Suprapubic skin (tissue), 4 donors: ENCODE results near the gene CWH43. TPM values are rescaled to one million over a fixed set of nuclear protein-coding genes. Genes with fewer than 3 reads are reported as not detected.

Experiments used
- DNase-seq, 2 donors: peaks; one replicate each; pipeline ENCODE4 v3.0.0-alpha.2; 2019; ENCODE audit warnings: low spot score in 2 of 2
- H3K27ac ChIP-seq: fragments of 200-600 bp; sonication (generic); one replicate; pipeline ENCODE4 v1.5.1; 2019
- H3K27me3 ChIP-seq: fragments of 200-600 bp; sonication (generic); one replicate; pipeline ENCODE4 v1.5.1; 2019
- H3K36me3 ChIP-seq: fragments of 200-600 bp; sonication (generic); one replicate; pipeline ENCODE4 v1.5.1; 2019
- H3K4me1 ChIP-seq: fragments of 200-600 bp; sonication (generic); one replicate; pipeline ENCODE4 v1.5.1; 2019
- H3K4me3 ChIP-seq: fragments of 200-600 bp; sonication (generic); one replicate; pipeline ENCODE4 v1.5.1; 2019; ENCODE audit warnings: mild to moderate bottlenecking
- H3K9me3 ChIP-seq: fragments of 200-600 bp; sonication (generic); one replicate; pipeline ENCODE4 v1.5.1; 2019
- EP300 ChIP-seq: sonication (generic); formaldehyde crosslinking; IDR thresholded peaks from one replicate; pipeline ENCODE4 v1.6.1; 2017; ENCODE audit warnings: antibody characterized with exemption
- POLR2A ChIP-seq, 2 donors: fragments of 450-650 bp; IDR thresholded peaks; one replicate each; pipeline ENCODE4 v1.6.1; 2017; ENCODE audit warnings: antibody characterized with exemption in 2 of 2, mild to moderate bottlenecking in 2 of 2, moderate library complexity in 2 of 2
- POLR2AphosphoS5 ChIP-seq, 3 donors: sonication (generic); formaldehyde crosslinking; IDR thresholded peaks; one replicate each; pipeline ENCODE4 v1.6.1; 2017; ENCODE audit warnings: antibody characterized with exemption in 3 of 3
- WGBS: methylation state at CpG from one replicate; pipeline ENCODE4 v1.1.5; 2018; 5-methylcytosine and 5-hydroxymethylcytosine counted together
- total RNA-seq, 4 donors: library from RNA; depleted of rRNA; stranded (reverse); fragments of >200 nt; gene quantifications; one replicate each; pipeline ENCODE4 v1.1.0, GENCODE V29; 2016
- TF ChIP-seq, protein P1 (sequence below), 2 donors: fragments of 200-600 bp in 1 of 2; fragments of 450-650 bp in 1 of 2; sonication (generic) in 1 of 2; IDR thresholded peaks; one replicate each; pipeline ENCODE4 v1.5.1; 2016 to 2019; ENCODE audit warnings: antibody characterized with exemption in 2 of 2, mild to moderate bottlenecking in 1 of 2, moderate library complexity in 1 of 2

CWH43 gene
- total RNA-seq, 4 donors from 2014 or later = 31.5 to 51.6 (median 39.6) TPM

DNA sequence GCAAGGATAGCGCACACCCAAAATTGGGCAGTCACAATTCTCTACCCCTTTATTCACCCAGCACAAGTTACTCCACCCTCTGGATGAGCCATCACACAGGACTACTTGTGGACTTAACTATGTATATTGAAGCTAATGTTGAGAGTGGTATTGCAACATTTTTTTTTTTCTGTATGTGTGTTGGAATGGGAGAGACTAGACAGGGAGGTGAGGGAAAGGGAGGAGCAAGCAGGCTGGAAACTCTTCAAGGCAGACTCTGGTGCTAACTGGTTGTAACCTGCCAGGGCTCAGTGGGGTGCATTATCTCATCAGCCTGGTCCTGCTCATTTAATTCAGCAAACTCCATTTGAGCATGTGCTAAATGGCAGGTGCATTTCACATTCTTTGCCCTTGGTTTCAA lies 18.4 kb upstream of the CWH43 start:
- WGBS = 77% methylated on average over 1 of the region's 1 CpG
- no peak overlapping the region for H3K4me3 ChIP-seq
- no peak for DNase-seq
- H3K9me3 ChIP-seq = no peaks in the 10 kb centered on the region
- no peaks in the 10 kb centered on the region for H3K36me3 ChIP-seq
- H3K4me1 ChIP-seq = peaks cover 20% of the 10 kb centered on the region
- peak overlapping the region; percentile 72 for H3K27ac ChIP-seq
- H3K27me3 ChIP-seq = no peaks in the 10 kb centered on the region
- TF ChIP-seq POLR2A (IDR thresholded peaks at IDR 0.05) (no peak), POLR2AphosphoS5 (IDR thresholded peaks at IDR 0.05) (no peak), EP300 (no peak)
- TF ChIP-seq, protein P1, sequence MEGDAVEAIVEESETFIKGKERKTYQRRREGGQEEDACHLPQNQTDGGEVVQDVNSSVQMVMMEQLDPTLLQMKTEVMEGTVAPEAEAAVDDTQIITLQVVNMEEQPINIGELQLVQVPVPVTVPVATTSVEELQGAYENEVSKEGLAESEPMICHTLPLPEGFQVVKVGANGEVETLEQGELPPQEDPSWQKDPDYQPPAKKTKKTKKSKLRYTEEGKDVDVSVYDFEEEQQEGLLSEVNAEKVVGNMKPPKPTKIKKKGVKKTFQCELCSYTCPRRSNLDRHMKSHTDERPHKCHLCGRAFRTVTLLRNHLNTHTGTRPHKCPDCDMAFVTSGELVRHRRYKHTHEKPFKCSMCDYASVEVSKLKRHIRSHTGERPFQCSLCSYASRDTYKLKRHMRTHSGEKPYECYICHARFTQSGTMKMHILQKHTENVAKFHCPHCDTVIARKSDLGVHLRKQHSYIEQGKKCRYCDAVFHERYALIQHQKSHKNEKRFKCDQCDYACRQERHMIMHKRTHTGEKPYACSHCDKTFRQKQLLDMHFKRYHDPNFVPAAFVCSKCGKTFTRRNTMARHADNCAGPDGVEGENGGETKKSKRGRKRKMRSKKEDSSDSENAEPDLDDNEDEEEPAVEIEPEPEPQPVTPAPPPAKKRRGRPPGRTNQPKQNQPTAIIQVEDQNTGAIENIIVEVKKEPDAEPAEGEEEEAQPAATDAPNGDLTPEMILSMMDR (IDR thresholded peaks at IDR 0.05) = no peak

- Histone ChIP-seq H3K4me3 (no peak overlapping the region), H3K27me3 (no peaks in the 10 kb centered on the region), H3K9me3 (no peaks in the 10 kb centered on the region), H3K27ac (peak overlapping the region; percentile 58), H3K36me3 (no peaks in the 10 kb centered on the region), H3K4me1 (peaks cover 16% of the 10 kb centered on the region)
- no peak for TF ChIP-seq EP300
- no peak for TF ChIP-seq POLR2A (IDR thresholded peaks at IDR 0.05)
- no peak for TF ChIP-seq POLR2AphosphoS5 (IDR thresholded peaks at IDR 0.05)
- TF ChIP-seq, protein P1 (IDR thresholded peaks at IDR 0.05) = no peak
- whole genome bisulfite sequencing = 60% methylated on average over 4 of the region's 4 CpGs
- DNase-seq = no peak
Measured at GRCh38 chr4:48968814-48969213, 17.3 kb upstream of the CWH43 start.

DNA sequence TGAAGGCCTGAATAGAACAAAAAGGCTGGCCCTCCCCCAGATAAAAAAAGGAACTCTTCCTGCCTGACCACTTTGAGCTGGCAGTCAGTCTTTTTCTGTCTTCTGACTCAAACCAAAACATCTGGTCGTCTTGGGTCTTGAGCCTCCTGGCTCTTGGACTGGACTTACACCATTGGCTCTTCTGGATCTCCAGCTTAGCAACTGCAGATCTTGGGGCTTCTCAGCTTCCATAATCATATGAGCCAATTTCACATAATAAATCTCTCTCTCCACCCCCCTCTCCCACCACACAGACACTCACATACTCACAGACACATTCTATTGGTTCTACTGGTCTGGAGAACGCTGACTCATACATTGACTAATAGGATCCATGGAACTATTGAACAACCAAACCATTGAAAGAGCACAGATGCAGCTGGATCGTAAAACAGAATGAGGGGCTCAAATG lies 15.6 kb upstream of the CWH43 start:
- 45% methylated on average over 3 of the region's 3 CpGs for WGBS
- H3K27me3 ChIP-seq = peaks cover 3% of the 10 kb centered on the region
- H3K27ac ChIP-seq = no peak overlapping the region
- H3K4me3 ChIP-seq = no peak overlapping the region
- no peaks in the 10 kb centered on the region for H3K9me3 ChIP-seq
- TF ChIP-seq POLR2AphosphoS5 (IDR thresholded peaks at IDR 0.05) (no peak), EP300 (no peak), POLR2A (IDR thresholded peaks at IDR 0.05) (no peak)
- TF ChIP-seq, protein P1 (IDR thresholded peaks at IDR 0.05) = no peak
- H3K4me1 ChIP-seq = peaks cover 22% of the 10 kb centered on the region
- no peaks in the 10 kb centered on the region for H3K36me3 ChIP-seq
- DNase-seq = no peak

DNA sequence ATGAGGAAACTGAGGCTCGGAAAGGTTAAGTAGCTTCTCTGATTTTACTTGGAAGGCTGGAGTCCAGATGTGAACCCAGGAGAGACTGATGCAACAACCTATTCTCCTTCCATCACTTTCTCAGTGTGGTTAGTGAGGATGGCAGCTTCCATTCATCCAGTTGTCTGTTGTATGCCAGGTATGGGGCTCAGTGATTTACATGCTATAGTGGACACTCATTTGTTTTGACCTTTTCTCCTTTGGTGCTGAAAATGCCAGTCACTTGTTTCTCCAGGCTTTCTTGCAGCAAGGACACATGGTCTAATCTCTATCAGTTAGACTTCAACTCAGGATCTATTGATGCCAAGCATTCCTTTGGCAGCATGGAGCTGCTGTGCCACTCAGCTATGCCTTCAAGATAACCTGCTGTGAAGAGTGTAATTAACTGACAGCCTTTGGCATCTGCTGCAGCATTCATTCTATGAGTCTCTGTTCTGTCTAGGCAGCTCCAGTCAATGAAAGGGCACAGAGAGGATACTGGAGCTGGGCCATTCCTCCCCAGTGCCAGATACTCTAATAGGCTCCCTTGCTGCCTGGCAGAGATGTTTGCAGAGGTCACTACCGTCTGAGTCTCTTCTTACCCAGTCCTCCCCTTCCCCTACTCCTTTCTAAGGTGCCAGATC lies 11.0 kb upstream of the CWH43 start:
- H3K9me3 ChIP-seq = no peaks in the 10 kb centered on the region
- no peaks in the 10 kb centered on the region for H3K36me3 ChIP-seq
- no peak for DNase-seq
- H3K27me3 ChIP-seq = peaks cover 3% of the 10 kb centered on the region
- H3K4me1 ChIP-seq = peaks cover 6% of the 10 kb centered on the region
- H3K4me3 ChIP-seq = no peak overlapping the region
- TF ChIP-seq EP300 = no peak
- TF ChIP-seq, protein P1 (IDR thresholded peaks at IDR 0.05) = no peak
- no peak for TF ChIP-seq POLR2AphosphoS5 (IDR thresholded peaks at IDR 0.05)
- TF ChIP-seq POLR2A (IDR thresholded peaks at IDR 0.05) = no peak
- 53% methylated on average over 2 of the region's 2 CpGs for WGBS
- no peak overlapping the region for H3K27ac ChIP-seq

DNA sequence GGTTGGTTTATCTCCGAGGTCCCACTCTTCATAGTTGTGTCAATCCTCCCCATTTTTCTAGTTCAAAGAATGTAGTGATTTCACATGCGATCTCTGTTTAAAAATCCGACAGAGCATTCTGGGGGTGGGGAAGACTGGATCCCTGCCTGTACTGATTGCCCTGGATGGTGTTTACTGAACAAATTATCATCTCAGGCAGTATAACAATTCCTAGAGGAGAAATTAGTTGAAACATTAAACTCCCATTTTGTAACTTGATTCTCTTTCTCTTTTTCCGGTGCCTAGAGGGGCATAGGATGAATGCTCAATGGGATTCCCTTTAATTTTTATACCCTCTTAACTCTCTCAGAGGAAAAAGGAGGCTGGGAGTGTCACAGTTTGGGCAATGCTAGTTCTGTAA lies 10.0 kb upstream of the CWH43 start:
- Histone ChIP-seq H3K36me3 (no peaks in the 10 kb centered on the region), H3K4me3 (no peak overlapping the region), H3K4me1 (peaks cover 6% of the 10 kb centered on the region), H3K9me3 (no peaks in the 10 kb centered on the region), H3K27ac (no peak overlapping the region), H3K27me3 (peaks cover 3% of the 10 kb centered on the region)
- DNase-seq = no peak
- WGBS = 77% methylated on average over 4 of the region's 4 CpGs
- TF ChIP-seq POLR2A (IDR thresholded peaks at IDR 0.05) = no peak
- TF ChIP-seq EP300 = no peak
- TF ChIP-seq, protein P1 (IDR thresholded peaks at IDR 0.05) = no peak
- TF ChIP-seq POLR2AphosphoS5 (IDR thresholded peaks at IDR 0.05) = no peak
